ENCODE results near the gene GJB6.

DNA sequence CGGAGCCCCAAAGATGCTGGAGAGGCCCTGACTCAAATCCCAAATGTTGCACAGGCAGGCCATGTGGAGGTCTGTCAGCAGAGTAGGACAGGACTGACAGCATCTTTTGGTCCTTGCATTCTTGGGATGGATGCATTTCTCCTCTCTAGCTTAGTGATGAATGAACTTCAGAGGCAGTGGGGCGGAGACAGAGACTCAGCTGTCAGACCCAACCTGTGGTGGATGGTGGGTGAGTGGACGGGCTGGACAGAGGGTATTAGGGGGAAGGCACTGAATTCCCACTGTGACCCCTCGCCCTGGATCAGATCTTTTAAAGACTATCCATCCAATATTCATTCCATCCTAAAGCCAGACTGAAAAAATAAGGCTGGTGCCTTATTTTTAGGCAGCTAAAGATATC, 39.3 kb upstream of the GJB6 start:
- TF ChIP-seq, protein P1, sequence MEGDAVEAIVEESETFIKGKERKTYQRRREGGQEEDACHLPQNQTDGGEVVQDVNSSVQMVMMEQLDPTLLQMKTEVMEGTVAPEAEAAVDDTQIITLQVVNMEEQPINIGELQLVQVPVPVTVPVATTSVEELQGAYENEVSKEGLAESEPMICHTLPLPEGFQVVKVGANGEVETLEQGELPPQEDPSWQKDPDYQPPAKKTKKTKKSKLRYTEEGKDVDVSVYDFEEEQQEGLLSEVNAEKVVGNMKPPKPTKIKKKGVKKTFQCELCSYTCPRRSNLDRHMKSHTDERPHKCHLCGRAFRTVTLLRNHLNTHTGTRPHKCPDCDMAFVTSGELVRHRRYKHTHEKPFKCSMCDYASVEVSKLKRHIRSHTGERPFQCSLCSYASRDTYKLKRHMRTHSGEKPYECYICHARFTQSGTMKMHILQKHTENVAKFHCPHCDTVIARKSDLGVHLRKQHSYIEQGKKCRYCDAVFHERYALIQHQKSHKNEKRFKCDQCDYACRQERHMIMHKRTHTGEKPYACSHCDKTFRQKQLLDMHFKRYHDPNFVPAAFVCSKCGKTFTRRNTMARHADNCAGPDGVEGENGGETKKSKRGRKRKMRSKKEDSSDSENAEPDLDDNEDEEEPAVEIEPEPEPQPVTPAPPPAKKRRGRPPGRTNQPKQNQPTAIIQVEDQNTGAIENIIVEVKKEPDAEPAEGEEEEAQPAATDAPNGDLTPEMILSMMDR (IDR thresholded peaks at IDR 0.05; ENCODE audit: low read depth, low read length, missing input control) = no peak
- TF ChIP-seq GABPA (IDR thresholded peaks at IDR 0.05 in 1 of 2, conservative IDR thresholded peaks at IDR 0.05 in 1 of 2) (no peak), HNF4G (IDR thresholded peaks at IDR 0.05) (no peak)

Measured in liver (tissue), 3 donors.